Measurements from ENCODE around the gene C11orf54.

- TF ChIP-seq GATA2 (IDR thresholded peaks at IDR 0.05; ENCODE audit: low read depth, low read length) (no peak), GATA3 (IDR thresholded peaks at IDR 0.05; ENCODE audit: low read depth, low read length) (no peak)
Observed at GRCh38 chr11:93738647-93739081, 2.8 kb upstream of the C11orf54 start.

All from SH-SY5Y (cell line).